GM12801 (cell line): Measurements from ENCODE around the gene PRUNE1.

Source experiments
- TF ChIP-seq, protein P1 (sequence below): IDR thresholded peaks from one replicate; pipeline ENCODE4 v1.5.1; 2011; ENCODE audit warnings: control low read depth; ENCODE audit not compliant: insufficient read length; ENCODE audit errors: extremely low read depth

PRUNE1 gene

DNA sequence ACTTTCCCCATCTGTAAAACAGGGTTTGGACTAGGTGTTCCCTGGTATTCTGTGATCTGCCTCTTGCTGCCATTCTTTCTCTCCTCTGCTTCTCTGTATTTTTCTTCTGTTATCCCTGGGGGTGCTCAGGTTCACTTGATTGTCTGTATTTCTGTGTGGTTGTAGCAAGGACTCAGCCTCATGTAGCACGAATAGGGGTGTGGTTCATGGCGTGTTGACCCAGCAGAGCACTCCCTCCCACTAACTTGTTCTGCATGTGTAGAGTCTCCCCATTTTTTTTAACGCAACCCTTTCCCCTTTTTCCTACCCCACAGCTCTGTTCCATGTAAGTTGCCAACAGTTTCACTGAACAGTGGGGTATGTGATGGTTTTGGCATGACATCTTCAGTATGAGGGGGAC, 26.9 kb downstream of the PRUNE1 start:
- TF ChIP-seq, protein P1, sequence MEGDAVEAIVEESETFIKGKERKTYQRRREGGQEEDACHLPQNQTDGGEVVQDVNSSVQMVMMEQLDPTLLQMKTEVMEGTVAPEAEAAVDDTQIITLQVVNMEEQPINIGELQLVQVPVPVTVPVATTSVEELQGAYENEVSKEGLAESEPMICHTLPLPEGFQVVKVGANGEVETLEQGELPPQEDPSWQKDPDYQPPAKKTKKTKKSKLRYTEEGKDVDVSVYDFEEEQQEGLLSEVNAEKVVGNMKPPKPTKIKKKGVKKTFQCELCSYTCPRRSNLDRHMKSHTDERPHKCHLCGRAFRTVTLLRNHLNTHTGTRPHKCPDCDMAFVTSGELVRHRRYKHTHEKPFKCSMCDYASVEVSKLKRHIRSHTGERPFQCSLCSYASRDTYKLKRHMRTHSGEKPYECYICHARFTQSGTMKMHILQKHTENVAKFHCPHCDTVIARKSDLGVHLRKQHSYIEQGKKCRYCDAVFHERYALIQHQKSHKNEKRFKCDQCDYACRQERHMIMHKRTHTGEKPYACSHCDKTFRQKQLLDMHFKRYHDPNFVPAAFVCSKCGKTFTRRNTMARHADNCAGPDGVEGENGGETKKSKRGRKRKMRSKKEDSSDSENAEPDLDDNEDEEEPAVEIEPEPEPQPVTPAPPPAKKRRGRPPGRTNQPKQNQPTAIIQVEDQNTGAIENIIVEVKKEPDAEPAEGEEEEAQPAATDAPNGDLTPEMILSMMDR: no peak

DNA sequence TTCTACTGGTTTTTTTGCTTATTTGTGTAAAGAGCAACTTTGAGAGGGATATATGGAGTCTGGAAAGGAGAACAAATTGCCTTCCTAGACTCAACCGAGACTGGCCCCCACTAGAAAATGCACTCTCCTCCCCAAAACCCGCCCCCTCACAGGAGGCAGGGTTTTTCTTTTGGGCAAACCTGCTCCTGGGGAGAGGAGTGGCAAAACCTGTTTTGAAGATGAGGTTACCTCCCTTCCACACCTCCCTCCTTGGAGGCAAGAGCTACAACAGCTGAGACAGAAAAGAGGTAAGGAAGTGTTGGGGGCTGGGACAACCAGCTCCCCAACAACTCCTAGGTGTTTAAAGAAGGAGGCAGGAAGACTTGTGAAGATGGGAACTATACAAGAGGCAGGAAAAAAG, 28.1 kb downstream of the PRUNE1 start, which contains the start of gene BNIPL:
Gene BNIPL, plus strand, starts transcription at position 231 of the 400 bp plus-strand sequence. Its CDS starts 140 bp downstream, at position 371.
- TF ChIP-seq, protein P1: no peak

- TF ChIP-seq, protein P1: no peak
Observed at GRCh38 chr1:151037032-151037431, 28.8 kb downstream of the PRUNE1 start.

- TF ChIP-seq, protein P1: no peak
Observed at GRCh38 chr1:151039521-151039920, 31.3 kb downstream of the PRUNE1 start.

DNA sequence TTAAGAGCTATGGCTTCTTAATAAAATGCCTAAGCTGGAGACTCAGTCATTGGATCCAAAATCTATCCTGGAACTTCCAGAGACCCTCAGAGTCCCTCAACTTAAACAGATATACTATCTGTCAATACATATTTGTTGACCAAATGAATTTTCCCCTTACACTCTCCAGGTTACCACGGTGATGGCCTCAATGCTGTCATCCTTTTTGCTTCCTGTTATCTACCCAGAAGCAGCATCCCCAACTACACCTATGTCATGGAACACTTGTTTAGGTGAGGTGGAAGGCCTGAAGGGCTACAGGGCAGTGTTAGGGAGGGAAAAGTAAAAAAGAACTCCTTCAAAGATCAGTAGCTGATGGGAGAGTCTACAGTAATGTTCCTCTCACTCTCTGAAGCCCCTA, 34.9 kb downstream of the PRUNE1 start:
- TF ChIP-seq, protein P1: no peak

DNA sequence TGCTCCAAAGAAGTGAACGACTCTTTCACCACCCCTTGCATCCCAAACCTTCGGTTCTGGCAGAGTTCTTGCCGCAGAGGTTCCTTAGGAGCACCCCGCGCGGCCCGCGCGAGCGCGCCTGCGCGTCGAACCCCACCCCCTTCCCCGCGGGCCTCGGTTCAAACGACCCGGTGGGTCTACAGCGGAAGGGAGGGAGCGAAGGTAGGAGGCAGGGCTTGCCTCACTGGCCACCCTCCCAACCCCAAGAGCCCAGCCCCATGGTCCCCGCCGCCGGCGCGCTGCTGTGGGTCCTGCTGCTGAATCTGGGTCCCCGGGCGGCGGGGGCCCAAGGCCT, 39.3 kb downstream of the PRUNE1 start, which contains the start of gene C1orf56:
Gene C1orf56, plus strand, starts transcription at position 161 of the 334 bp plus-strand sequence. Its CDS starts 97 bp downstream, at position 258.
- TF ChIP-seq, protein P1: no peak

DNA sequence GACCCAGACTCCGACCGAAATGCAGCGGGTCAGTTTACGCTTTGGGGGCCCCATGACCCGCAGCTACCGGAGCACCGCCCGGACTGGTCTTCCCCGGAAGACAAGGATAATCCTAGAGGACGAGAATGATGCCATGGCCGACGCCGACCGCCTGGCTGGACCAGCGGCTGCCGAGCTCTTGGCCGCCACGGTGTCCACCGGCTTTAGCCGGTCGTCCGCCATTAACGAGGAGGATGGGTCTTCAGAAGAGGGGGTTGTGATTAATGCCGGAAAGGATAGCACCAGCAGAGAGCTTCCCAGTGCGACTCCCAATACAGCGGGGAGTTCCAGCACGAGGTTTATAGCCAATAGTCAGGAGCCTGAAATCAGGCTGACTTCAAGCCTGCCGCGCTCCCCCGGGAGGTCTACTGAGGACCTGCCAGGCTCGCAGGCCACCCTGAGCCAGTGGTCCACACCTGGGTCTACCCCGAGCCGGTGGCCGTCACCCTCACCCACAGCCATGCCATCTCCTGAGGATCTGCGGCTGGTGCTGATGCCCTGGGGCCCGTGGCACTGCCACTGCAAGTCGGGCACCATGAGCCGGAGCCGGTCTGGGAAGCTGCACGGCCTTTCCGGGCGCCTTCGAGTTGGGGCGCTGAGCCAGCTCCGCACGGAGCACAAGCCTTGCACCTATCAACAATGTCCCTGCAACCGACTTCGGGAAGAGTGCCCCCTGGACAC, 39.8 kb downstream of the PRUNE1 start:
- TF ChIP-seq, protein P1: no peak
